ENCODE results near the gene PSMD5. TPM values are rescaled to one million over a fixed set of nuclear protein-coding genes. Genes with fewer than 3 reads are reported as not detected.

Gene PSMD5
- total RNA-seq (2022) = 53.7 and 68.1 TPM in 2 replicates
- Bru-seq, nascent RNA = percentile 92 among the genes with signal in this experiment
- percentile 92 among the genes with signal in this experiment for BruChase-seq, experiment 1, labeled RNA remaining after a 2-hour chase
- BruChase-seq, experiment 2, labeled RNA remaining after a 6-hour chase = percentile 90 among the genes with signal in this experiment
- long read RNA-seq, transcript PSMD5-201 (10 exons, 3,443 nt) = major isoform, 127 of 149 reads
- long read RNA-seq, partial matches to known transcripts = 10 of 149 reads
- long read RNA-seq, other reads (novel, unspliced or antisense) = 11 of 149 reads

DNA sequence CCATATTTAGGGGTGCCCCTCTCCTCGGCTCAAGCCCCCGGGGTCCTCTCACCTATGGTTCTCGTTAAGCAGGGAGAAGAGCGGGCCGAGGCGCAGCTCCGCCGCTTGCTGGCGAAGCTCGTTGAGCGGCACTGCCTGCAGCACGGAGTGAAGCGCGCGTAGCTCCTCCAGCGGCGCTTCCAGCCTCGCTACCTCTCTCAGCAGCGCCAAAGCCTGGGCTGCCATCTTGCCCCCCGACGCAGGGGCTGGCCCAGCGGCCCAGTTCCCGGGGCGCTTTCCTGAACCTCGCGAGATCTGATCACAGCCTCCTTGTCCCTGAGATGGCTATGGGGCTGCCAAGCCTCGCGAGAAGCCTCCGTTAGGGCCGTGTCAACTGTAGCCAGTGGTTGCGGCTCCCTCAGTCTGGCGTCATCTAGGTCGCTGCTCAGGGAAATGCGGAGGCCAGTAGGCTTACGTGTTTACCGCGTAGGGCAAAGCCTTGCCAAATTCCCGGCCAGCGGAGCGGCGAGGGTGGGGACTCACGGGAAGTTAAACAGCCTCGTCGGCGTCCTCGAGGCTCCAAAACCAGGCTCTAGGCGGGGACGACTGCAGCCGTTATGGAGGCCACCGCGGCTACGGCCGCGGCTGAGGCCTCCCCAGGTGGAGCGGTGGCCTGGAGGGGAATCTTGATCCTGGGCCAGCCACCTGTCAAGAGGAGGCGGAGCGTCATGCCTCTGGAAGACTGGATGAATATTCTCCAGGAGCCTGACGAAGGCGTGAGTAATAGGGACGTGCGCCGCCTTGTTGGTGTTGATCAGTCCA, at the start of gene PSMD5:
Gene PSMD5 (minus strand): TSS at position 238 of the 801 bp plus-strand sequence. CDS start 13 bp downstream, at position 225.
- no TSS peak for BruUV-seq (replicated peaks)
- TF ChIP-seq, protein P1, sequence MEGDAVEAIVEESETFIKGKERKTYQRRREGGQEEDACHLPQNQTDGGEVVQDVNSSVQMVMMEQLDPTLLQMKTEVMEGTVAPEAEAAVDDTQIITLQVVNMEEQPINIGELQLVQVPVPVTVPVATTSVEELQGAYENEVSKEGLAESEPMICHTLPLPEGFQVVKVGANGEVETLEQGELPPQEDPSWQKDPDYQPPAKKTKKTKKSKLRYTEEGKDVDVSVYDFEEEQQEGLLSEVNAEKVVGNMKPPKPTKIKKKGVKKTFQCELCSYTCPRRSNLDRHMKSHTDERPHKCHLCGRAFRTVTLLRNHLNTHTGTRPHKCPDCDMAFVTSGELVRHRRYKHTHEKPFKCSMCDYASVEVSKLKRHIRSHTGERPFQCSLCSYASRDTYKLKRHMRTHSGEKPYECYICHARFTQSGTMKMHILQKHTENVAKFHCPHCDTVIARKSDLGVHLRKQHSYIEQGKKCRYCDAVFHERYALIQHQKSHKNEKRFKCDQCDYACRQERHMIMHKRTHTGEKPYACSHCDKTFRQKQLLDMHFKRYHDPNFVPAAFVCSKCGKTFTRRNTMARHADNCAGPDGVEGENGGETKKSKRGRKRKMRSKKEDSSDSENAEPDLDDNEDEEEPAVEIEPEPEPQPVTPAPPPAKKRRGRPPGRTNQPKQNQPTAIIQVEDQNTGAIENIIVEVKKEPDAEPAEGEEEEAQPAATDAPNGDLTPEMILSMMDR (IDR thresholded peaks at IDR 0.05; ENCODE audit: insufficient read depth in 1 of 2, low read depth in 1 of 2, low read length in 1 of 2, severe bottlenecking in 1 of 2, unreplicated experiment in 1 of 2) = no peak
- Mint-ChIP-seq H3K4me3 (ENCODE audit: unreplicated experiment) (peak within 1 kb of the TSS; percentile 100), H3K36me3 (ENCODE audit: insufficient read depth, unreplicated experiment) (peaks cover 26% of the 10 kb centered on the region), H3K4me1 (ENCODE audit: low read depth, unreplicated experiment) (peaks cover 31% of the 10 kb centered on the region), H3K27ac (ENCODE audit: unreplicated experiment) (peak within 1 kb of the TSS; percentile 100), H3K9me3 (ENCODE audit: unreplicated experiment) (no peaks in the 10 kb centered on the region), H3K27me3 (ENCODE audit: insufficient read depth, unreplicated experiment) (no peaks in the 10 kb centered on the region)
- no peaks in the 10 kb centered on the region for H3K36me3 ChIP-seq (ENCODE audit: control insufficient read depth, insufficient read depth, low read length)
- H3K4me3 ChIP-seq (ENCODE audit: low read depth, low read length) = peak within 1 kb of the TSS; percentile 89
- intact Hi-C loops (cut with micrococcal nuclease; ENCODE audit: unreplicated experiment) = loop anchor here (1.0 to 2.0 kb wide), 7 partner anchors 25 to 94 kb away; partner anchors contain the start of gene FBXW2
- peak; percentile 98 to 100 for DNase-seq
- H3K27me3 ChIP-seq (replicated peaks; ENCODE audit: control insufficient read depth, insufficient read depth, low read length) = no peaks in the 10 kb centered on the region
- H3K9me3 ChIP-seq = no peaks in the 10 kb centered on the region
- H3K4me1 ChIP-seq = peaks cover 21% of the 10 kb centered on the region
- POLR2A ChIA-PET = interaction anchor here (1.0 kb wide), 1 partner anchor 50 kb away, joined by 4 read pairs; the partner anchor contains the start of gene FBXW2
- CTCF ChIA-PET = no interaction called here

DNA sequence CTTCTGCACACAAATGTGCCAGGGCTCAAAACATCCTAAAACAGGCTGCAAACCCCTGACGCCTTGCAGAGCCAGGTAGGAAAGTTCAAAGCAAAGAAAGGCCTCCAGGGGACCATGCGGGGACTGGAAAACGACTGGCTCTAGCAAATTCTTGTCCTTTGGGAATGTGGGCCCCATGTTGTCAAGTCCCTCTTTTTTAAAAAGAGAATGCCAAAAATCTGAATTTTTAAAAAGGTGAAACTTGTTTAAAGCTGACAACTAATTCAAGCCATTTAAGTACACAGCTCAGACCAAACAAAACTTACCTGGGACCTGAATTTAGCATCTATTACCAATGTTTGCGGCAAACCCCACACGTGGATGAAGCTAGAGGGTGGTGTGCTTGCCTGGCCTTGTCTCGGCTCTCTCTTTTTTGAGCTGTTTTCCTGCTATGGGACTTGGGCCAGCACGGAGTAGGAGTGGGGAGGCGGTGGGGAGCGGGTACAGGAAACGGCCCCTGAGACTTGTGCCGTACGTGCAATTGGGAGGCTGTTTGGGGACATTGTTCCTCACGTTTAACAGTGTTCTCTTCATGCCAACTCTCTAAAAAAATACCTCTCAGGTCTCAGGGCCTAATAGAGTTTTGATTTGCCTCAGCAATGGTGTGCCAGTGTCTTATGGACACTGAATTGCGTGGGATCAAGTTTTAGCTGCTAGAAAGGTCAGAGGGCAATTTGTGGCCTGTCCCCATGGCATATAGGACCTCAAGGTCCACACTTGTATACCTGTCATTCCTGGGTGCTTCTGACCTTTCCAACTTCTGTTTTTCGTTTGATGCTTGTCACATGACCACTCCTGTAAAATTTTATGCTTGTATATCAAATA, 49.4 kb upstream of the PSMD5 start:
- no peak overlapping the region for H3K4me3 ChIP-seq (ENCODE audit: low read depth, low read length)
- no peak for DNase-seq
- no peaks in the 10 kb centered on the region for H3K9me3 Mint-ChIP-seq (ENCODE audit: unreplicated experiment)
- H3K9me3 ChIP-seq = no peaks in the 10 kb centered on the region
- H3K4me1 ChIP-seq = no peaks in the 10 kb centered on the region
- H3K4me1 Mint-ChIP-seq (ENCODE audit: low read depth, unreplicated experiment) = peaks cover 8% of the 10 kb centered on the region
- no peaks in the 10 kb centered on the region for H3K27me3 Mint-ChIP-seq (ENCODE audit: insufficient read depth, unreplicated experiment)
- POLR2A ChIA-PET = no interaction called here
- CTCF ChIA-PET = no interaction called here
- TF ChIP-seq, protein P1 (IDR thresholded peaks at IDR 0.05; ENCODE audit: insufficient read depth in 1 of 2, low read depth in 1 of 2, low read length in 1 of 2, severe bottlenecking in 1 of 2, unreplicated experiment in 1 of 2) = no peak
- H3K36me3 Mint-ChIP-seq (ENCODE audit: insufficient read depth, unreplicated experiment) = no peaks in the 10 kb centered on the region
- H3K4me3 Mint-ChIP-seq (ENCODE audit: unreplicated experiment) = no peak overlapping the region
- intact Hi-C loops (cut with micrococcal nuclease; ENCODE audit: unreplicated experiment) = no loop called here
- no peaks in the 10 kb centered on the region for H3K36me3 ChIP-seq (ENCODE audit: control insufficient read depth, insufficient read depth, low read length)
- no peak overlapping the region for H3K27ac Mint-ChIP-seq (ENCODE audit: unreplicated experiment)
- H3K27me3 ChIP-seq (replicated peaks; ENCODE audit: control insufficient read depth, insufficient read depth, low read length) = no peaks in the 10 kb centered on the region
- BruUV-seq (replicated peaks) = no TSS peak
